Activated CD8-positive, alpha-beta memory T cell treated with anti-CD3 and anti-CD28 coated beads, Interleukin-2, amount 10 ng/mL, durations not matched to agents 7 days and 5 days (primary cell): Measurements from ENCODE around the gene CTSE. TPM values are rescaled to one million over a fixed set of nuclear protein-coding genes. Genes with fewer than 3 reads are reported as not detected.

Experiments used
- ATAC-seq: fragments of 150-1000 bp; cut with Tn5 transposase; one replicate; pipeline ENCODE4 v1.10.0; 2021; ENCODE audit warnings: moderate library complexity
- CTCF ChIA-PET: fragments of 350-600 bp; sonication (Branson Sonifier 250); formaldehyde crosslinking; loops from one replicate; lab custom pipeline; 2021; ENCODE audit warnings: antibody characterized with exemption; lab: Charles Lee
- DNase-seq: peaks from one replicate; pipeline ENCODE4 v3.0.0-alpha.2; 2020
- H3K27ac Mint-ChIP-seq: one replicate; pipeline ENCODE4 v1.8.0; 2021; ENCODE audit warnings: mild to moderate bottlenecking, mixed read lengths
- H3K27me3 Mint-ChIP-seq: one replicate; pipeline ENCODE4 v1.8.0; 2021; ENCODE audit warnings: mixed read lengths
- H3K36me3 Mint-ChIP-seq: one replicate; pipeline ENCODE4 v1.8.0; 2021; ENCODE audit warnings: mild to moderate bottlenecking, mixed read lengths
- H3K4me1 Mint-ChIP-seq: one replicate; pipeline ENCODE4 v1.8.0; 2021; ENCODE audit warnings: mixed read lengths
- H3K4me3 Mint-ChIP-seq: one replicate; pipeline ENCODE4 v1.8.0; 2021; ENCODE audit warnings: mild to moderate bottlenecking, moderate library complexity, mixed read lengths
- H3K9me3 Mint-ChIP-seq: one replicate; pipeline ENCODE4 v1.8.0; 2022; ENCODE audit warnings: low read depth, mixed read lengths
- total RNA-seq, 2 experiments: library from RNA; stranded (reverse); gene quantifications; one replicate each; pipeline ENCODE4 v1.2.3, GENCODE V29; 2021

CTSE gene
- total RNA-seq, 2 experiments from 2014 or later: not detected

GRCh38 chr1:205991237-205991636, 32.5 kb downstream of the CTSE start:
- H3K36me3 Mint-ChIP-seq: no peaks in the 10 kb centered on the region
- H3K4me1 Mint-ChIP-seq: no peaks in the 10 kb centered on the region
- ATAC-seq (no peak), DNase-seq (no peak)
- CTCF ChIA-PET: interaction anchor here (1.5 to 2.9 kb wide), 2 partner anchors 11 to 14 kb away, joined by 3 to 10 read pairs; no protein-coding TSS in a partner anchor
- peaks cover 25% of the 10 kb centered on the region for H3K27me3 Mint-ChIP-seq
- H3K9me3 Mint-ChIP-seq: no peaks in the 10 kb centered on the region
- H3K4me3 Mint-ChIP-seq: no peak overlapping the region
- no peak overlapping the region for H3K27ac Mint-ChIP-seq

- CTCF ChIA-PET: interaction anchor here (1.5 kb wide), 1 partner anchor 10 kb away, joined by 3 read pairs; no protein-coding TSS in a partner anchor
- no peaks in the 10 kb centered on the region for H3K4me1 Mint-ChIP-seq
- peaks cover 25% of the 10 kb centered on the region for H3K27me3 Mint-ChIP-seq
Measured at GRCh38 chr1:205990226-205990625, 33.5 kb downstream of the CTSE start.

GRCh38 chr1:205989786-205990185, 33.9 kb downstream of the CTSE start:
- no peak for ATAC-seq
- Mint-ChIP-seq H3K9me3 (no peaks in the 10 kb centered on the region), H3K4me1 (no peaks in the 10 kb centered on the region), H3K4me3 (no peak overlapping the region), H3K36me3 (no peaks in the 10 kb centered on the region), H3K27me3 (peaks cover 24% of the 10 kb centered on the region), H3K27ac (no peak overlapping the region)
- no peak for DNase-seq
- CTCF ChIA-PET: no interaction called here

More at GRCh38 chr1:205990226-205990625, 33.5 kb downstream of the CTSE start:
- no peaks in the 10 kb centered on the region for H3K9me3 Mint-ChIP-seq
- H3K4me3 Mint-ChIP-seq: no peak overlapping the region
- H3K36me3 Mint-ChIP-seq: no peaks in the 10 kb centered on the region
- DNase-seq (no peak), ATAC-seq (no peak)
- H3K27ac Mint-ChIP-seq: no peak overlapping the region

- Mint-ChIP-seq H3K36me3 (no peaks in the 10 kb centered on the region), H3K4me1 (no peaks in the 10 kb centered on the region), H3K9me3 (no peaks in the 10 kb centered on the region), H3K27me3 (peaks cover 20% of the 10 kb centered on the region), H3K27ac (no peak overlapping the region), H3K4me3 (no peak overlapping the region)
- CTCF ChIA-PET: interaction anchor here (3.2 kb wide), 1 partner anchor 11 kb away, joined by 21 read pairs; no protein-coding TSS in a partner anchor
- ATAC-seq (no peak), DNase-seq (no peak)
Measured at GRCh38 chr1:205988585-205988995, 35.1 kb downstream of the CTSE start.

DNA sequence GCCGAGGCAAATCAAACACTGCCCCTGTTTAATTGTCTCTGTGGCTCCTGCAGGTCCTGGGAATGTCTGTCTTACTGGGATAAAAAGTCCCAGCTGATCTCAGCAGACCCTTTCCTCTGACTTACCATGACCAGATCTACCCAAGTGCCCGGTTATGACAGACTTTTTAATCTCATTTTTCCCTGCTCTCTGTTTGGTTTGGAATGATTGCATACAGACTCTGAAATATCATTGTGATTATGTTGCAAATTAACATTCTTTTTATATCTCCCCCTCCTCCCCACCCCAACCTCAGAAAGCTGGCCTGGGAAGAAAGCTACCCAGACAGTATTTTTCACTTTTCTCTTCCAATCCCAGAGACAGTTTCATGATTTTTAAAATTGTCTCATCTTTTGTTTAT, 36.8 kb downstream of the CTSE start:
- CTCF ChIA-PET: interaction anchor here (1.1 to 3.2 kb wide), 5 partner anchors 9 to 195 kb away, joined by 3 to 21 read pairs (median 5); no protein-coding TSS in a partner anchor
- Mint-ChIP-seq H3K4me1 (no peaks in the 10 kb centered on the region), H3K9me3 (no peaks in the 10 kb centered on the region), H3K27ac (no peak overlapping the region), H3K36me3 (no peaks in the 10 kb centered on the region), H3K4me3 (no peak overlapping the region), H3K27me3 (peaks cover 15% of the 10 kb centered on the region)
- ATAC-seq (no peak), DNase-seq (no peak)

DNA sequence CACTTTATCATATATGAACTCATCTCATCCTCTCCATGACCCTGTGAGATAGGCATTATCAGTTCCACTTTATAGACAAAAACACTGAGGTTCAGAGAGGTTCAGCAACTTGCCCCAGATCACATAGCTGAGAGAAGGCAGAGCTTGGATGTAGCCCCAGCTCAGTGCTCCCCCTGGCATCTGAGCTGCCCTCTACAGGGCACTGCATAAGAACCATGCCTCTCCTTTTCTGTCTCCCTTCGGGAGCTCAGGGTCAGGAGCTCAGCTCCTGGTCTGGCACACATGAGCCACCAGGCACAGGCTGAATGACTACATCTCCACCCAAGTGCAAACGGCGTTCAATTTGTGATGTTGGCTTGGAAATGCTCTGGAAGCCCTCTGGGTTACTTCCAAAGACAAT, 37.4 kb downstream of the CTSE start:
- Mint-ChIP-seq H3K27me3 (peaks cover 9% of the 10 kb centered on the region), H3K36me3 (no peaks in the 10 kb centered on the region), H3K4me1 (no peaks in the 10 kb centered on the region), H3K9me3 (no peaks in the 10 kb centered on the region), H3K4me3 (no peak overlapping the region), H3K27ac (no peak overlapping the region)
- DNase-seq (no peak), ATAC-seq (no peak)
- CTCF ChIA-PET: interaction anchor here (1.1 to 4.1 kb wide), 5 partner anchors 9 to 194 kb away, joined by 4 to 35 read pairs (median 6); no protein-coding TSS in a partner anchor

GRCh38 chr1:205985330-205986005, 38.2 kb downstream of the CTSE start:
- H3K9me3 Mint-ChIP-seq: no peaks in the 10 kb centered on the region
- CTCF ChIA-PET: interaction anchor here (1.1 to 4.1 kb wide), 5 partner anchors 8 to 194 kb away, joined by 4 to 35 read pairs (median 6); no protein-coding TSS in a partner anchor

GRCh38 chr1:205983925-205984725, 39.6 kb downstream of the CTSE start:
- CTCF ChIA-PET: interaction anchor here (1.0 to 4.1 kb wide), 7 partner anchors 15 to 325 kb away, joined by 3 to 35 read pairs (median 5); no protein-coding TSS in a partner anchor
- Mint-ChIP-seq H3K9me3 (no peaks in the 10 kb centered on the region), H3K4me3 (no peak overlapping the region), H3K27me3 (no peaks in the 10 kb centered on the region), H3K4me1 (no peaks in the 10 kb centered on the region), H3K36me3 (no peaks in the 10 kb centered on the region), H3K27ac (no peak overlapping the region)
- ATAC-seq (no peak), DNase-seq (peak; percentile 45)

More at GRCh38 chr1:205985330-205986005, 38.2 kb downstream of the CTSE start:
- Mint-ChIP-seq H3K27me3 (peaks cover 4% of the 10 kb centered on the region), H3K27ac (no peak overlapping the region), H3K4me3 (no peak overlapping the region), H3K36me3 (no peaks in the 10 kb centered on the region), H3K4me1 (no peaks in the 10 kb centered on the region)
- ATAC-seq (no peak), DNase-seq (no peak)

DNA sequence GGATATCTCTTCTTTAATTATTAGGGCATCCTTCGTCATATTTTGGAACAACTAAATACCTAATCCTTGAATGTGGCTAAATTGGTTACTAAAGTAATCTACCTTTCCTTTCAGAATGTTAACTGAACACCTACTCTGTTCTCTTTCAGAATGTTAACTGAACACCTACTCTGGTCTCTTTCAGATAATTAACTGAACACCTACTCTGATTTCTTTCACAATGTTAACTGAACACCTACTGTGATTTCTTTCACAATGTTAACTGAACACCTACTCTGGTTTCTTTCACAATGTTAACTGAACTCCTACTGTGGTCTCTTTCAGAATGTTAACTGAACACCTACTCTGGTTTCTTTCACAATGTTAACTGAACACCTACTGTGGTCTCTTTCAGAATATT, 42.4 kb downstream of the CTSE start:
- Mint-ChIP-seq H3K27me3 (no peaks in the 10 kb centered on the region), H3K36me3 (no peaks in the 10 kb centered on the region), H3K27ac (no peak overlapping the region), H3K4me3 (no peak overlapping the region), H3K9me3 (no peaks in the 10 kb centered on the region), H3K4me1 (no peaks in the 10 kb centered on the region)
- DNase-seq (no peak), ATAC-seq (no peak)
- CTCF ChIA-PET: interaction anchor here (1.3 to 5.8 kb wide), 2 partner anchors 10 to 63 kb away, joined by 3 to 129 read pairs; no protein-coding TSS in a partner anchor

GRCh38 chr1:205980237-205980870, 43.3 kb downstream of the CTSE start:
- CTCF ChIA-PET: interaction anchor here (0.8 to 5.8 kb wide), 5 partner anchors 11 to 322 kb away, joined by 3 to 129 read pairs (median 4); no protein-coding TSS in a partner anchor
- ATAC-seq (no peak), DNase-seq (no peak)
- H3K27ac Mint-ChIP-seq: no peak overlapping the region
- no peaks in the 10 kb centered on the region for H3K9me3 Mint-ChIP-seq
- no peaks in the 10 kb centered on the region for H3K36me3 Mint-ChIP-seq
- H3K27me3 Mint-ChIP-seq: no peaks in the 10 kb centered on the region
- H3K4me1 Mint-ChIP-seq: no peaks in the 10 kb centered on the region
- H3K4me3 Mint-ChIP-seq: no peak overlapping the region

- CTCF ChIA-PET: interaction anchor here (1.2 to 5.8 kb wide), 4 partner anchors 18 to 321 kb away, joined by 4 to 129 read pairs (median 74); no protein-coding TSS in a partner anchor
- DNase-seq (no peak), ATAC-seq (no peak)
- Mint-ChIP-seq H3K4me1 (no peaks in the 10 kb centered on the region), H3K27me3 (no peaks in the 10 kb centered on the region), H3K9me3 (peaks cover 9% of the 10 kb centered on the region), H3K36me3 (no peaks in the 10 kb centered on the region), H3K4me3 (no peak overlapping the region), H3K27ac (no peak overlapping the region)
Measured at GRCh38 chr1:205979301-205979700, 44.4 kb downstream of the CTSE start.

GRCh38 chr1:205978676-205979075, 45.0 kb downstream of the CTSE start:
- Mint-ChIP-seq H3K4me3 (no peak overlapping the region), H3K27ac (no peak overlapping the region), H3K27me3 (no peaks in the 10 kb centered on the region), H3K4me1 (no peaks in the 10 kb centered on the region), H3K36me3 (no peaks in the 10 kb centered on the region), H3K9me3 (peaks cover 14% of the 10 kb centered on the region)
- no peak for DNase-seq
- CTCF ChIA-PET: interaction anchor here (0.9 to 5.8 kb wide), 12 partner anchors 8 to 389 kb away, joined by 3 to 129 read pairs (median 16); partner anchors contain the start of gene RAB29
- no peak for ATAC-seq
